Mesenchymal stem cell (in vitro differentiated cells and primary cell): Measurements from ENCODE around the gene SMIM35.

Experiments used
- DNase-seq: peaks from one replicate; pipeline ENCODE4 v3.0.0-alpha.2; 2013
- H2AFZ ChIP-seq: one replicate; pipeline ENCODE4 v1.6.1; 2013; ENCODE audit warnings: low read depth, mild to moderate bottlenecking, control low read depth, inconsistent platforms, low read length, moderate library complexity
- H2AK5ac ChIP-seq: 2 replicates; pipeline ENCODE4 v1.6.1; 2013; ENCODE audit warnings: low read length, moderate library complexity, mild to moderate bottlenecking, inconsistent platforms; ENCODE audit not compliant: severe bottlenecking
- H2BK120ac ChIP-seq: one replicate; pipeline ENCODE4 v1.6.1; 2013; ENCODE audit warnings: low read depth, mild to moderate bottlenecking, inconsistent platforms, low read length, moderate library complexity
- H2BK12ac ChIP-seq, 2 experiments: one replicate each; pipeline ENCODE4 v1.6.1; 2013; ENCODE audit warnings: inconsistent platforms in 2 of 2, low read length in 2 of 2, mild to moderate bottlenecking in 2 of 2, moderate library complexity in 2 of 2, control low read depth in 1 of 2
- H2BK15ac ChIP-seq: one replicate; pipeline ENCODE4 v1.6.1; 2013; ENCODE audit warnings: mild to moderate bottlenecking, low read depth, inconsistent platforms; ENCODE audit not compliant: poor library complexity, severe bottlenecking
- H2BK5ac ChIP-seq: 2 replicates; pipeline ENCODE4 v1.6.1; 2013; ENCODE audit warnings: low read depth, mild to moderate bottlenecking, low read length, control low read depth, inconsistent platforms; ENCODE audit not compliant: poor library complexity, severe bottlenecking
- H3K14ac ChIP-seq, 2 experiments: one replicate each; pipeline ENCODE4 v1.6.1; 2013; ENCODE audit warnings: inconsistent platforms in 2 of 2, low read length in 2 of 2, control low read depth in 1 of 2, mild to moderate bottlenecking in 1 of 2, moderate library complexity in 1 of 2
- H3K18ac ChIP-seq, 2 experiments: one replicate each; pipeline ENCODE4 v1.6.1; 2013; ENCODE audit warnings: inconsistent platforms in 2 of 2, low read length in 2 of 2, control low read depth in 1 of 2, low read depth in 1 of 2, mild to moderate bottlenecking in 1 of 2
- H3K23ac ChIP-seq, 2 experiments: one replicate each; pipeline ENCODE4 v1.6.1; 2013; ENCODE audit warnings: inconsistent platforms in 2 of 2, low read length in 2 of 2, mild to moderate bottlenecking in 2 of 2, moderate library complexity in 2 of 2, control low read depth in 1 of 2
- H3K27ac ChIP-seq: 2 replicates; pipeline ENCODE4 v1.5.1; 2013; ENCODE audit warnings: mild to moderate bottlenecking, moderate library complexity, low read length, control low read depth, inconsistent platforms; ENCODE audit not compliant: poor library complexity, severe bottlenecking
- H3K27me3 ChIP-seq, 2 experiments: 2 replicates each; pipeline versions ENCODE4 v1.6.1 to v1.7.0; 2013; ENCODE audit warnings: low read length in 2 of 2, mild to moderate bottlenecking in 2 of 2, moderate library complexity in 2 of 2, control low read depth in 1 of 2, inconsistent platforms in 1 of 2; ENCODE audit not compliant: control insufficient read depth in 1 of 2, insufficient read depth in 1 of 2
- H3K36me3 ChIP-seq, 2 experiments: 2 replicates each; pipeline versions ENCODE4 v1.6.1 to v1.7.0; 2013; ENCODE audit warnings: low read length in 2 of 2, control low read depth in 1 of 2, inconsistent platforms in 1 of 2, low read depth in 1 of 2, mild to moderate bottlenecking in 1 of 2; ENCODE audit not compliant: insufficient read depth in 2 of 2, control insufficient read depth in 1 of 2
- H3K4ac ChIP-seq, 2 experiments: one replicate each; pipeline ENCODE4 v1.6.1; 2013; ENCODE audit warnings: inconsistent platforms in 2 of 2, low read length in 2 of 2, mild to moderate bottlenecking in 2 of 2, moderate library complexity in 2 of 2, control low read depth in 1 of 2, low read depth in 1 of 2
- H3K4me1 ChIP-seq: 2 replicates; pipeline ENCODE4 v1.6.1; 2013; ENCODE audit warnings: low read depth, low read length, control low read depth; ENCODE audit not compliant: control insufficient read depth, insufficient read depth
- H3K4me2 ChIP-seq: 2 replicates; pipeline ENCODE4 v1.6.1; 2013; ENCODE audit warnings: low read length, mild to moderate bottlenecking, inconsistent platforms; ENCODE audit not compliant: poor library complexity, severe bottlenecking
- H3K4me3 ChIP-seq, 2 experiments: 2 replicates each; pipeline versions ENCODE4 v1.5.1 to v1.7.0; 2013; ENCODE audit warnings: low read length in 2 of 2, mild to moderate bottlenecking in 2 of 2, control low read depth in 1 of 2, low read depth in 1 of 2; ENCODE audit not compliant: insufficient read depth in 1 of 2
- H3K79me1 ChIP-seq: replicated peaks from 2 replicates; pipeline ENCODE4 v1.6.1; 2013; ENCODE audit warnings: mild to moderate bottlenecking, control low read depth, low read length, inconsistent platforms; ENCODE audit not compliant: poor library complexity, severe bottlenecking
- H3K9ac ChIP-seq: 2 replicates; pipeline ENCODE4 v1.7.0; 2013; ENCODE audit warnings: mild to moderate bottlenecking, low read length, moderate library complexity
- H3K9me3 ChIP-seq: 2 replicates; pipeline ENCODE4 v1.7.0; 2013; ENCODE audit warnings: mild to moderate bottlenecking, low read length; ENCODE audit not compliant: control insufficient read depth
- H4K8ac ChIP-seq: one replicate; pipeline ENCODE4 v1.6.1; 2013; ENCODE audit warnings: inconsistent platforms, mild to moderate bottlenecking, low read length, moderate library complexity
- H4K91ac ChIP-seq: one replicate; pipeline ENCODE4 v1.6.1; 2013; ENCODE audit warnings: mild to moderate bottlenecking, low read length, inconsistent platforms
- WGBS: methylation state at CpG from one replicate; pipeline ENCODE4 v1.1.7; 2013; ENCODE audit warnings: mixed read lengths; 5-methylcytosine and 5-hydroxymethylcytosine counted together

Gene SMIM35

DNA sequence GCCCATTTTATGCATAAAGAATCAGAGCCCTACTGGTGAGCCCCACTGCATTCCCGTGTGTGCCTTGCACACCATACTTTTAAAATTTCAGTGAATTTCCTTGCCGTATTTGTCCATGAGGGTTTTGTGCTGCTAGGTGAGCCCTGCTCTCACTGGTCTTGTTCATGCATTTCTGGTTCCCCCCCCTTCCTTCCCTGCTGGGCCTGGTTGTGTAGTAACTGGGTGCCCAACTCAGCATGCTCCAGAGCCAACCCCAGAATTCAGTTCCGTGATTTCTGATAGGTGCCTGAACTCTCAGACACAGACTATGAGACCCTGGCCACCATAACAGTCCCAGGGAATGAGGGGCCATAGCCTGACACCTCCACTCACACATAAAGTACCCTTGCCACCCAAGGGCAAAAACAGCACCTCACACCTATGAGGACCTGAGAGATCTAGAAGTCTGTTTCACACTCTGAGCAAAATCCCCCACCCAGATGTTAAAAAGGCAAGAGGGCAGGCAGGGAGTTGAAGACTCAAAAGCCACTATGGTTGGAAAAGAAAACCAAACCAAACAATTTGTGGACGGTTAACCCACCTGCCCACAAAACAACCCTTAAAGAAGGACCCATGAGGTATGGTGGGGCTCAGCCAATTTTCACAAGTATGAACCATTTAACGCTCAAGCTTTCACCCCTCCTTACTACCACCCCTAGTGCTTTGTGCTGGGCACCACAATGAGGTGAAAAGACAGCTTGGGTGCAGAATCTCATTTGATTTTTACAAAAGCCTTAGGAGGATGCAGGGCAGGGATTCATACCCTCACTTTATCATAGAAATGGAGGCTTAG is 117.4 kb downstream of the SMIM35 start:
- Histone ChIP-seq H4K8ac (no peak overlapping the region), H3K36me3 (no peaks in the 10 kb centered on the region), H3K18ac (no peak overlapping the region), H3K4me1 (peaks cover 10% of the 10 kb centered on the region), H3K14ac (no peak overlapping the region), H3K27me3 (peaks cover 0 to 49% of the 10 kb centered on the region in 2 experiments), H2AK5ac (no peak overlapping the region), H3K4me3 (no peak overlapping the region), H3K79me1 (no peaks in the 10 kb centered on the region), H3K4me2 (no peak overlapping the region), H3K23ac (no peak overlapping the region), H2BK120ac (no peak overlapping the region), H2BK15ac (no peak overlapping the region), H3K4ac (no peak overlapping the region), H2AFZ (no peak overlapping the region), H3K9ac (no peak overlapping the region), H2BK5ac (no peak overlapping the region), H3K9me3 (no peaks in the 10 kb centered on the region), H3K27ac (no peak overlapping the region), H2BK12ac (no peak overlapping the region), H4K91ac (no peak overlapping the region)
- no peak for DNase-seq
- WGBS: 95% methylated on average over 3 of the region's 5 CpGs

DNA sequence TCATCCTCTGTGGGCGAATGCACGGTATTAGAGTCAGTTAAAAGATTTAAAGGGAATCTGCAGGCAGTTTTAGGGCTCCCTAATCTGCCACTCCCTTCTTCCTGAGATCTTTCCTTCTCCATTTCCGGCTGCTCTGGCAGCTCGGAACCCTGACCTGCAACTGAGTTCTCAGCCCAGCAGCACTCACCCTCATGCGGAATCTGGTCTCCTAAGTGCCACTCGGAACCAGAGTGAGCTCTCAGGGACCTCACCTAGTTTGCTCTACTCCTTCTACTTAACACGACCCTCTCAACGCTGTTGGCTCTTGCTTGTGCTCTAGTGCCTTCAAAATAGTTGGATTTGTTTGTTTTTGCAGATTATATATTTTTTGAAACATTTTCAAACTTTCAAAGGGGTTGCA is 119.9 kb downstream of the SMIM35 start:
- H2BK120ac ChIP-seq: no peak overlapping the region
- no peaks in the 10 kb centered on the region for H3K36me3 ChIP-seq
- H3K4me2 ChIP-seq: no peak overlapping the region
- H3K79me1 ChIP-seq: no peaks in the 10 kb centered on the region
- H3K18ac ChIP-seq: no peak overlapping the region
- H4K91ac ChIP-seq: no peak overlapping the region
- no peak overlapping the region for H3K4ac ChIP-seq
- H3K9me3 ChIP-seq: no peaks in the 10 kb centered on the region
- H3K23ac ChIP-seq: no peak overlapping the region
- no peak overlapping the region for H2AFZ ChIP-seq
- WGBS: 92% methylated on average over 4 of the region's 8 CpGs
- no peak overlapping the region for H2AK5ac ChIP-seq
- peaks cover 2% of the 10 kb centered on the region for H3K4me1 ChIP-seq
- no peak overlapping the region for H4K8ac ChIP-seq
- DNase-seq: no peak
- H2BK5ac ChIP-seq: no peak overlapping the region
- H3K27me3 ChIP-seq: peaks cover 0 to 44% of the 10 kb centered on the region in 2 experiments
- no peak overlapping the region for H2BK12ac ChIP-seq
- H2BK15ac ChIP-seq: no peak overlapping the region
- H3K4me3 ChIP-seq: no peak overlapping the region
- no peak overlapping the region for H3K14ac ChIP-seq
- H3K9ac ChIP-seq: no peak overlapping the region
- no peak overlapping the region for H3K27ac ChIP-seq

DNA sequence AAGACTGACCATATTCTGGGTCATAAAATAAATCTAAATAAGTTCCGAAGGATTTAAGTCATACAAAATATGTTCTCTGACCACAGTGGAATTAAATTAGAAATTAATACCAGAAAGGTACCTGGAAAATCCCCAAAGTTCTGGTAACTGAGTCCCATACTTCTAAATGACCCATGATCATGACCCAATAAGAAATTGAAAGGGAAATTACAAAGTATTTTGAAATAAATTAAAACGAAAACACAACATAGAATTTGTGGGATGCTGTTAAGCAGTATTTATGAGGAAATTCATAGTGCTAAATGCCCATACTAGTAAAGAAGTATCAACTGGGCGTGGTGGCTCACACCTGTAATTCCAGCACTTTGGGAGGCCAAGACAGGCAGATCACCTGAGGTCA is 123.9 kb downstream of the SMIM35 start:
- H3K79me1 ChIP-seq: no peaks in the 10 kb centered on the region
- H2AFZ ChIP-seq: no peak overlapping the region
- no peak overlapping the region for H3K14ac ChIP-seq
- no peak overlapping the region for H3K27ac ChIP-seq
- no peaks in the 10 kb centered on the region for H3K36me3 ChIP-seq
- no peak overlapping the region for H2BK12ac ChIP-seq
- H3K4me3 ChIP-seq: no peak overlapping the region
- H2BK5ac ChIP-seq: no peak overlapping the region
- no peak overlapping the region for H4K8ac ChIP-seq
- H3K9ac ChIP-seq: no peak overlapping the region
- H3K4ac ChIP-seq: no peak overlapping the region
- H2AK5ac ChIP-seq: no peak overlapping the region
- H4K91ac ChIP-seq: no peak overlapping the region
- H3K4me2 ChIP-seq: no peak overlapping the region
- H3K18ac ChIP-seq: no peak overlapping the region
- H2BK15ac ChIP-seq: no peak overlapping the region
- DNase-seq: no peak
- H2BK120ac ChIP-seq: no peak overlapping the region
- no peaks in the 10 kb centered on the region for H3K9me3 ChIP-seq
- H3K23ac ChIP-seq: no peak overlapping the region
- peaks cover 0 to 22% of the 10 kb centered on the region in 2 experiments for H3K27me3 ChIP-seq
- H3K4me1 ChIP-seq: no peaks in the 10 kb centered on the region
- WGBS: 87% methylated on average over 2 of the region's 3 CpGs

DNA sequence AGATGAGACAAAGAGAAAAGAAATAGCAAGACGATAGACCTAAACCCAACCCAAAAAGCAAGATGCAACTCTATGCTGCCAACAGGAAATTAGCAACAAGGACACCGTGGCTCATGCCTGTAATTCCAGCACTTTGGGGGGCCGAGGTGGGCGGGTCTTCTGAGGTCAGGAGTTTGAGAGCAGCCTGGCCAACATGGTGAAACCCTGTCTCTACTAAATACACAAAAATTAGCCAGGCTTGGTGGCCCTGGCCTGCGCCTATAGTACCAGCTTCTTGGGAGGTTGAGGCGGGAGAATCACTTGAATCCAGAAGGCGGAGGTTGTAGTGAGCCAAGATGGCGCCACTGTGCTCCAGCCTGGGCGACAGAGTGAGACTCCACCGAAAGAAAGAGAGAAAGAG is 124.9 kb downstream of the SMIM35 start:
- Histone ChIP-seq H3K4ac (no peak overlapping the region), H4K8ac (no peak overlapping the region), H3K23ac (no peak overlapping the region), H3K14ac (no peak overlapping the region), H3K4me2 (no peak overlapping the region), H3K79me1 (no peaks in the 10 kb centered on the region), H2BK15ac (no peak overlapping the region), H3K4me1 (no peaks in the 10 kb centered on the region), H2AK5ac (no peak overlapping the region), H3K9me3 (peaks cover 4% of the 10 kb centered on the region), H3K18ac (no peak overlapping the region), H2BK12ac (no peak overlapping the region), H3K9ac (no peak overlapping the region), H2BK5ac (no peak overlapping the region), H3K4me3 (no peak overlapping the region), H3K27ac (no peak overlapping the region), H2AFZ (no peak overlapping the region), H3K27me3 (peaks cover 4 to 26% of the 10 kb centered on the region in 2 experiments), H2BK120ac (no peak overlapping the region), H3K36me3 (no peaks in the 10 kb centered on the region), H4K91ac (no peak overlapping the region)
- 82% methylated on average over 10 of the region's 10 CpGs for WGBS
- DNase-seq: no peak
